Pancreas (tissue), 10 donors: Measurements from ENCODE around the gene IRF2. TPM values are rescaled to one million over a fixed set of nuclear protein-coding genes. Genes with fewer than 3 reads are reported as not detected.

Source experiments
- ATAC-seq, 4 donors: fragments of 200-7000 bp; cut with Tn5 transposase; one replicate each; pipeline versions ENCODE4 v1.8.0 to v1.9.1; 2020; ENCODE audit warnings: mild to moderate bottlenecking in 4 of 4, moderate library complexity in 4 of 4
- DNase-seq, 6 donors: peaks; one replicate each; pipeline ENCODE4 v3.0.0-alpha.2; 2020
- FAIRE-seq: peaks from 2 replicates; lab custom pipeline; 2012; peaks lifted over from hg19 to GRCh38; lab: Jason Lieb, UNC
- H3K27ac ChIP-seq, 4 donors: fragments of 200-600 bp; sonication (generic); 1 replicate in 3 of 4; 2 replicates in 1 of 4; pipeline versions ENCODE4 v1.5.0 to v1.8.0; 2020
- H3K27me3 ChIP-seq, 4 donors: fragments of 200-600 bp; one replicate each; pipeline ENCODE4 v1.8.0; 2021
- H3K36me3 ChIP-seq, 3 donors: fragments of 200-600 bp; sonication (generic) in 1 of 3; one replicate each; pipeline versions ENCODE4 v1.5.0 to v1.8.0; 2020 to 2021
- H3K4me1 ChIP-seq, 3 donors: fragments of 200-600 bp; one replicate each; pipeline ENCODE4 v1.8.0; 2021
- H3K4me3 ChIP-seq, 4 donors: fragments of 200-600 bp; sonication (generic) in 2 of 4; one replicate each; pipeline versions ENCODE4 v1.5.0 to v1.8.0; 2020 to 2021
- H3K9me3 ChIP-seq, 4 donors: fragments of 200-600 bp; one replicate each; pipeline ENCODE4 v1.8.0; 2021
- CTCF ChIP-seq, 4 donors: fragments of 200-600 bp; sonication (generic) in 3 of 4; IDR thresholded peaks; one replicate each; pipeline versions ENCODE4 v1.5.0 to v1.8.0; 2021; ENCODE audit warnings: antibody characterized with exemption in 4 of 4
- WGBS, 2 donors: extraction: QIAGEN DNeasy Blood & Tissue Kit; methylation state at CpG; one replicate each; pipeline ENCODE4 v1.1.7; 2013; 5-methylcytosine and 5-hydroxymethylcytosine counted together
- intact Hi-C, 3 donors: fragments of 100-400 bp; cut with DNase I; formaldehyde crosslinking; loops; one replicate each; pipeline versions ENCODE4 v1.11.1 to v1.14.2; 2022
- polyA plus RNA-seq, 2 donors: library from polyadenylated mRNA; stranded (reverse); fragments of 200-250 nt; gene quantifications; one replicate each; pipeline ENCODE4 v1.2.3, GENCODE V29; 2013
- total RNA-seq, 6 donors: library from RNA; stranded (reverse); fragmentation: NEBNext Ultra II Directional in 4 of 6; extraction: Animal tissue kit (Norgen Biotek cat#: 25700) in 4 of 6; gene quantifications; one replicate each; pipeline versions ENCODE4 v1.2.1 to v1.2.4, GENCODE V29; 2021 to 2023
- donor health status: healthy with polysubstance abuse.
- donor health status: DM: no; HTN: no; CAD: no; lungs with moderate emphysema.
- donor health status: DM: no; HTN: no; CAD: no.
- donor health status: control.
- donor health status: control.
- donor health status: Bipolar disorder and iron deficiency.
- donor health status: DM: yes; HTN: yes; CAD: no.
- donor health status: DM: no; HTN: no; CAD: no.
- donor health status: DM: no; HTN: no; CAD: no.
- donor health status: DM: yes; HTN: yes; CAD: no.

IRF2 gene
- 10 to 100 TPM in 5 of 6 donors, 1 to 10 TPM in 1; 7.4 to 32.3 (median 14.2) TPM for total RNA-seq
- 1 to 10 TPM; 6.8 to 10.0 TPM for polyA plus RNA-seq

GRCh38 chr4:184474263-184475095 is at the start of gene IRF2:
IRF2 (minus strand) TSS chr4:184474550; CDS start chr4:184429064, 45,486 bp downstream.
- Histone ChIP-seq H3K36me3 (no peaks in the 10 kb centered on the region), H3K4me3 (peak within 1 kb of the TSS; percentile 58 to 89 (median 78)), H3K9me3 (no peaks in the 10 kb centered on the region), H3K4me1 (peaks cover 11 to 33% (median 27%) of the 10 kb centered on the region in 3 donors), H3K27ac (peak within 1 kb of the TSS; percentile 86 to 98 (median 94)), H3K27me3 (no peaks in the 10 kb centered on the region)
- intact Hi-C loops = no loop called here
- 0% methylated on average over 65 of the region's 66 CpGs for WGBS, 2 donors
- DNase-seq = peak; percentile 95 to 99 (median 96)
- peak in 1 of 4 donors; percentile 23 for TF ChIP-seq CTCF (IDR thresholded peaks at IDR 0.05)
- FAIRE-seq = no peak
- peak; percentile 86 to 93 (median 88) for ATAC-seq

- Histone ChIP-seq H3K27ac (no peak overlapping the region), H3K36me3 (no peaks in the 10 kb centered on the region), H3K4me1 (no peaks in the 10 kb centered on the region), H3K9me3 (no peaks in the 10 kb centered on the region), H3K27me3 (no peaks in the 10 kb centered on the region), H3K4me3 (no peak overlapping the region)
- 73 to 79% methylated on average over 3 of the region's 3 CpGs for WGBS, 2 donors
- no peak for DNase-seq
- no peak for TF ChIP-seq CTCF (IDR thresholded peaks at IDR 0.05)
- ATAC-seq = no peak
- FAIRE-seq = no peak
- intact Hi-C loops = no loop called here
These were observed 41.3 kb upstream of the IRF2 start for GRCh38 chr4:184515606-184516005.

DNA sequence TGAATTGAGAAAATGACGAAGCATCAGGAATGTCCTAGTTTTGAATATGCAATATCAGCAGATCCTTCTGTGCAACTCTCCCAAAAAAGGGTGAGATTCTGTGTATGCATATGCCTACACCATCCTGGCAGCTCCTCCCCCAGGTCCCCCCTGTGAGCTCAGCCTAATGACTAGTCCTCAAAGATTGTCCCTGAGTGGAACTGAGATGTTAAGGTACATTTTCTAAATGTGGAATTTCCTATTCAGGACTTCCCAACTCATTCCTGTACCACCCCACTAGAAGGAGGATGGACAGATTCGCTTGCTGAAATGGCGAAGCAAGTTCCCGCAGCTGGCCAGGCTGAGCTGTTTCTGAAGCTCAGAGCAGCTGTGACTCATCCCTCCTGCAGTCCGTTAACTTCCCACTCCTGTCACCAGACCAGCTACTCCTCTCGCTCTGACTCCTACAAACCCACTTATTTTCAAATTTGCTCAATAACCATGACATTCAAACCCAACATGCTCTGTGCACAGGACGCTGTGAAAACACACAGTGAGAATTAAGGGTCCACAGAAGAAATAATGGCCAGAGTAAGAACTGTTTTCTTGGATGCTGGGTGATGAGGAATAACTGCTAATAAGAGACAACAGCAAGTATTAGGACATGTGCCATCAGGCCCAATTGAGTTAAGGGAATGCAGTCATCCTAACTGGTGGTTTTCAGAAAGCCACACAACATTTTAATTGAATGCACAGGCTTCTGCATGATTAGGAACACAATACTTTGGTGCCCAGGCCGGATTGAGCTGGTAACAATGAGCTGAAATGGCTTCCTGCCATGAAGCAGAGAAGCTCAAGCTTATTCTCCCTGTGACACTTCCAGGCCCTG is 40.0 kb upstream of the IRF2 start:
- Histone ChIP-seq H3K9me3 (no peaks in the 10 kb centered on the region), H3K27me3 (no peaks in the 10 kb centered on the region), H3K4me1 (no peaks in the 10 kb centered on the region), H3K36me3 (no peaks in the 10 kb centered on the region), H3K4me3 (no peak overlapping the region), H3K27ac (no peak overlapping the region)
- intact Hi-C loops = no loop called here
- DNase-seq (peak in 1 of 6 donors; percentile 40), FAIRE-seq (no peak), ATAC-seq (peak in 3 of 4 donors; percentile 70 to 94 (median 90))
- TF ChIP-seq CTCF (IDR thresholded peaks at IDR 0.05) = no peak
- WGBS, 2 donors = 62 to 71% methylated on average over 8 of the region's 8 CpGs

DNA sequence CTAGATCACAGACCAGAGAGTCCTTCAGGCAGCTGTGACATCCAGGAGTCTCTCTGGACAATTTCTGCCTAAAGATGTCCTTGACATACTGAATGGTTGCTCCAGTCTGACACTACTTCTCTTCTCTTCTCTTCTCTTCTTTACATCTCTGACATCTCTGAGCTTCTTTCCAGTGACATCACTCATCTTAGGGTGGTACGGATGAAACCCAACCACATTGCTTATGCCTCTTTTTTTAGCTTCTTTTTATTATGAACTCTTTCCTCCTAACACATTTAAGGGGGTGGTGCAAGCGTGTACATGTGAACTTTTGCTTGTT is 39.4 kb upstream of the IRF2 start:
- H3K4me1 ChIP-seq = no peaks in the 10 kb centered on the region
- H3K27ac ChIP-seq = no peak overlapping the region
- H3K4me3 ChIP-seq = no peak overlapping the region
- H3K27me3 ChIP-seq = no peaks in the 10 kb centered on the region
- intact Hi-C loops = no loop called here
- no peaks in the 10 kb centered on the region for H3K36me3 ChIP-seq
- WGBS, 2 donors = 65 to 74% methylated on average over 2 of the region's 2 CpGs
- no peak for DNase-seq
- TF ChIP-seq CTCF (IDR thresholded peaks at IDR 0.05) = no peak
- no peaks in the 10 kb centered on the region for H3K9me3 ChIP-seq
- no peak for ATAC-seq
- no peak for FAIRE-seq
